HG02970 (cell line): ENCODE results near the gene CACNA1C.

Source experiments
- ATAC-seq: cut with Tn5 transposase; IDR thresholded peaks from one replicate; pipeline ENCODE4 v1.9.1; 2021; ENCODE audit warnings: mild to moderate bottlenecking, moderate library complexity, moderate number of reproducible peaks; ENCODE audit not compliant: unreplicated experiment, low FRiP score

The CACNA1C gene

GRCh38 chr12:2166696-2167095 lies 113.9 kb downstream of the CACNA1C start:
- no peak for ATAC-seq

GRCh38 chr12:2167231-2167630 lies 114.4 kb downstream of the CACNA1C start:
- ATAC-seq = no peak

GRCh38 chr12:2168808-2169207 lies 116.0 kb downstream of the CACNA1C start:
- no peak for ATAC-seq

- no peak for ATAC-seq
Observed at GRCh38 chr12:2169489-2169888, 116.7 kb downstream of the CACNA1C start.

- ATAC-seq = no peak
Observed at GRCh38 chr12:2169940-2170339, 117.2 kb downstream of the CACNA1C start.

- no peak for ATAC-seq
Observed at GRCh38 chr12:2170376-2170775, 117.6 kb downstream of the CACNA1C start.

- no peak for ATAC-seq
Observed at GRCh38 chr12:2171672-2172426, 119.1 kb downstream of the CACNA1C start.

GRCh38 chr12:2172491-2173214 lies 119.9 kb downstream of the CACNA1C start:
- ATAC-seq = no peak

GRCh38 chr12:2173971-2174370 lies 121.2 kb downstream of the CACNA1C start:
- ATAC-seq = no peak

- no peak for ATAC-seq
Observed at GRCh38 chr12:2177003-2177402, 124.2 kb downstream of the CACNA1C start.

GRCh38 chr12:2177751-2178150 lies 125.0 kb downstream of the CACNA1C start:
- ATAC-seq = no peak

- ATAC-seq = no peak
Observed at GRCh38 chr12:2179058-2179457, 126.3 kb downstream of the CACNA1C start.

GRCh38 chr12:2179953-2180736 lies 127.4 kb downstream of the CACNA1C start:
- no peak for ATAC-seq

GRCh38 chr12:2180737-2181082 lies 127.9 kb downstream of the CACNA1C start:
- ATAC-seq = no peak

GRCh38 chr12:2183556-2184541 lies 131.1 kb downstream of the CACNA1C start:
- no peak for ATAC-seq

GRCh38 chr12:2185751-2186341 lies 133.1 kb downstream of the CACNA1C start:
- ATAC-seq = no peak

- ATAC-seq = no peak
Observed at GRCh38 chr12:2187195-2187945, 134.6 kb downstream of the CACNA1C start.

GRCh38 chr12:2190085-2190484 lies 137.3 kb downstream of the CACNA1C start:
- ATAC-seq = no peak

GRCh38 chr12:2190896-2191533 lies 138.2 kb downstream of the CACNA1C start:
- ATAC-seq = no peak
